H9 (cell line): ENCODE measurements around the gene ABHD16A. TPM values are rescaled to one million over a fixed set of nuclear protein-coding genes. Genes with fewer than 3 reads are reported as not detected.

Source experiments
- DNase-seq: peaks from one replicate; pipeline ENCODE4 v3.0.0-alpha.2; 2017
- H2AFZ ChIP-seq: one replicate; pipeline ENCODE4 v1.6.1; 2013; ENCODE audit warnings: mild to moderate bottlenecking, low read length, control low read depth, moderate library complexity
- H2AK5ac ChIP-seq: 2 replicates; pipeline ENCODE4 v1.6.1; 2013; ENCODE audit warnings: low read length, control low read depth, mixed read lengths; ENCODE audit not compliant: insufficient read length
- H2BK120ac ChIP-seq: one replicate; pipeline ENCODE4 v1.6.1; 2013; ENCODE audit warnings: low read depth, mild to moderate bottlenecking, low read length, control low read depth, inconsistent platforms; ENCODE audit not compliant: poor library complexity, severe bottlenecking
- H2BK12ac ChIP-seq: 2 replicates; pipeline ENCODE4 v1.6.1; 2013; ENCODE audit warnings: low read length, control low read depth, mixed read lengths, low read depth; ENCODE audit not compliant: insufficient read length
- H2BK15ac ChIP-seq: 2 replicates; pipeline ENCODE4 v1.6.1; 2013; ENCODE audit warnings: low read depth, low read length, control low read depth
- H2BK20ac ChIP-seq: one replicate; pipeline ENCODE4 v1.6.1; 2013; ENCODE audit warnings: low read depth, mild to moderate bottlenecking, low read length, control low read depth, inconsistent platforms; ENCODE audit not compliant: poor library complexity, severe bottlenecking
- H2BK5ac ChIP-seq: 2 replicates; pipeline ENCODE4 v1.6.1; 2013; ENCODE audit warnings: low read length, control low read depth, mixed read lengths; ENCODE audit not compliant: insufficient read length
- H3K14ac ChIP-seq: 2 replicates; pipeline ENCODE4 v1.6.1; 2013; ENCODE audit warnings: low read length, control low read depth; ENCODE audit not compliant: insufficient read depth
- H3K18ac ChIP-seq: 2 replicates; pipeline ENCODE4 v1.6.1; 2013; ENCODE audit warnings: low read depth, mild to moderate bottlenecking, mixed read lengths, low read length, control low read depth; ENCODE audit not compliant: insufficient read length
- H3K23ac ChIP-seq: 2 replicates; pipeline ENCODE4 v1.6.1; 2013; ENCODE audit warnings: low read length, control low read depth, mixed read lengths, low read depth; ENCODE audit not compliant: insufficient read length
- H3K23me2 ChIP-seq: 2 replicates; pipeline ENCODE4 v1.6.1; 2013; ENCODE audit warnings: low read depth, mild to moderate bottlenecking, mixed read lengths, low read length, control low read depth; ENCODE audit not compliant: insufficient read length, poor library complexity, severe bottlenecking
- H3K27ac ChIP-seq: 2 replicates; pipeline ENCODE4 v1.5.1; 2013; ENCODE audit warnings: low read length, control low read depth, mixed read lengths, low read depth; ENCODE audit not compliant: insufficient read length
- H3K27me3 ChIP-seq: 2 replicates; pipeline ENCODE4 v1.6.1; 2013; ENCODE audit warnings: low read length, control low read depth, inconsistent platforms; ENCODE audit not compliant: insufficient read depth
- H3K4ac ChIP-seq: 2 replicates; pipeline ENCODE4 v1.6.1; 2013; ENCODE audit warnings: low read depth, mild to moderate bottlenecking, control low read depth, inconsistent platforms, low read length, moderate library complexity
- H3K4me1 ChIP-seq: 2 replicates; pipeline ENCODE4 v1.6.1; 2013; ENCODE audit warnings: low read length, control low read depth, inconsistent platforms; ENCODE audit not compliant: insufficient read depth
- H3K4me2 ChIP-seq: 2 replicates; pipeline ENCODE4 v1.6.1; 2013; ENCODE audit warnings: low read length, control low read depth, mixed read lengths; ENCODE audit not compliant: insufficient read length, insufficient read depth
- H3K56ac ChIP-seq: 2 replicates; pipeline ENCODE4 v1.6.1; 2013; ENCODE audit warnings: low read depth, mild to moderate bottlenecking, mixed read lengths, low read length, control low read depth; ENCODE audit not compliant: insufficient read length
- H3K79me1 ChIP-seq: 2 replicates; pipeline ENCODE4 v1.6.1; 2013; ENCODE audit warnings: low read depth, mild to moderate bottlenecking, moderate library complexity, low read length, control low read depth, inconsistent platforms; ENCODE audit not compliant: insufficient read depth, poor library complexity, severe bottlenecking
- H3K79me2 ChIP-seq: 2 replicates; pipeline ENCODE4 v1.6.1; 2013; ENCODE audit warnings: low read length, control low read depth, inconsistent platforms; ENCODE audit not compliant: insufficient read depth
- H3K9ac ChIP-seq: 2 replicates; pipeline ENCODE4 v1.6.1; 2013; ENCODE audit warnings: low read length, control low read depth, mixed read lengths; ENCODE audit not compliant: insufficient read length; ENCODE audit errors: extremely low read depth
- H3K9me3 ChIP-seq: one replicate; pipeline ENCODE4 v1.6.1; 2013; ENCODE audit warnings: low read depth, low read length, inconsistent platforms; ENCODE audit not compliant: control insufficient read depth
- H3T11ph ChIP-seq: one replicate; pipeline ENCODE4 v1.6.1; 2013; ENCODE audit warnings: mild to moderate bottlenecking, low read length, control low read depth, inconsistent platforms
- H4K20me1 ChIP-seq: one replicate; pipeline ENCODE4 v1.6.1; 2013; ENCODE audit not compliant: control insufficient read depth, insufficient read length, insufficient read depth
- H4K5ac ChIP-seq: 2 replicates; pipeline ENCODE4 v1.6.1; 2013; ENCODE audit warnings: low read depth, mild to moderate bottlenecking, mixed read lengths, low read length, control low read depth; ENCODE audit not compliant: insufficient read length
- H4K8ac ChIP-seq: replicated peaks from 2 replicates; pipeline ENCODE4 v1.6.1; 2013; ENCODE audit warnings: low read length, control low read depth, mixed read lengths, low read depth; ENCODE audit not compliant: insufficient read length
- H4K91ac ChIP-seq: 2 replicates; pipeline ENCODE4 v1.6.1; 2013; ENCODE audit warnings: low read depth, mild to moderate bottlenecking, moderate library complexity, mixed read lengths, low read length, control low read depth; ENCODE audit not compliant: insufficient read length
- H3K27ac Mint-ChIP-seq, 3 experiments: 2 replicates in 2 of 3; 3 replicates in 1 of 3; pipeline ENCODE4 v1.8.0; 2020 to 2021; ENCODE audit warnings: mixed read lengths in 3 of 3, mild to moderate bottlenecking in 1 of 3, moderate library complexity in 1 of 3
- H3K27me3 Mint-ChIP-seq: 2 replicates; pipeline ENCODE4 v1.8.0; 2021; ENCODE audit warnings: low read depth, mild to moderate bottlenecking, moderate library complexity, mixed read lengths
- H3K36me3 Mint-ChIP-seq, 3 experiments: 2 replicates in 2 of 3; 3 replicates in 1 of 3; pipeline ENCODE4 v1.8.0; 2020 to 2021; ENCODE audit warnings: low read depth in 3 of 3, mixed read lengths in 3 of 3; ENCODE audit not compliant: insufficient read depth in 1 of 3
- H3K4me1 Mint-ChIP-seq, 2 experiments: 2 replicates each; pipeline ENCODE4 v1.8.0; 2020; ENCODE audit warnings: mixed read lengths in 2 of 2
- H3K4me3 Mint-ChIP-seq, 2 experiments: 2 replicates in 1 of 2; 3 replicates in 1 of 2; pipeline ENCODE4 v1.8.0; 2020 to 2021; ENCODE audit warnings: mild to moderate bottlenecking in 2 of 2, mixed read lengths in 2 of 2, moderate library complexity in 1 of 2
- H3K9me3 Mint-ChIP-seq, 2 experiments: 2 replicates in 1 of 2; 3 replicates in 1 of 2; pipeline ENCODE4 v1.8.0; 2020; ENCODE audit warnings: mild to moderate bottlenecking in 2 of 2, mixed read lengths in 2 of 2, moderate library complexity in 1 of 2
- CTCF ChIP-seq: fragments of 200-600 bp; sonication (generic); conservative IDR thresholded peaks from 3 replicates; pipeline ENCODE4 v1.8.0; 2021; ENCODE audit warnings: antibody characterized with exemption, mild to moderate bottlenecking
- WGBS: extraction: QIAGEN DNeasy Blood & Tissue Kit; methylation state at CpG from one replicate; pipeline ENCODE4 v1.1.7; 2013; ENCODE audit warnings: missing lambda C conversion rate, low lambda C conversion rate, mixed read lengths; ENCODE audit not compliant: insufficient read length; ENCODE audit errors: extremely low coverage; 5-methylcytosine and 5-hydroxymethylcytosine counted together
- total RNA-seq: library from RNA; stranded (reverse); gene quantifications from 2 replicates; pipeline ENCODE4 v1.2.1, GENCODE V29; 2021

ABHD16A gene
- total RNA-seq, 1 experiment from 2014 or later: 34.4 TPM

- H3K4me2 ChIP-seq: no peak overlapping the region
- no peak overlapping the region for H4K5ac ChIP-seq
- TF ChIP-seq CTCF: no peak
- Mint-ChIP-seq H3K27ac (peak overlapping the region; percentile 31 to 50 (median 48); a peak in 6 of 7 replicates), H3K9me3 (no peaks in the 10 kb centered on the region), H3K27me3 (no peaks in the 10 kb centered on the region), H3K4me1 (peaks cover 13 to 28% of the 10 kb centered on the region in 2 experiments), H3K4me3 (no peak overlapping the region), H3K36me3 (peaks cover 18 to 53% (median 32%) of the 10 kb centered on the region in 3 experiments)
- H3K9ac ChIP-seq: no peak overlapping the region
- no peak overlapping the region for H2BK20ac ChIP-seq
- peaks cover 7% of the 10 kb centered on the region for H3K23me2 ChIP-seq
- no peaks in the 10 kb centered on the region for H3K9me3 ChIP-seq
- H3K79me2 ChIP-seq: no peaks in the 10 kb centered on the region
- H3K14ac ChIP-seq: no peak overlapping the region
- no peak overlapping the region for H2BK120ac ChIP-seq
- H3T11ph ChIP-seq: no peak overlapping the region
- H3K4ac ChIP-seq: no peak overlapping the region
- no peaks in the 10 kb centered on the region for H3K79me1 ChIP-seq
- no peaks in the 10 kb centered on the region for H3K4me1 ChIP-seq
- no peak overlapping the region for H4K8ac ChIP-seq
- no peaks in the 10 kb centered on the region for H3K27me3 ChIP-seq
- no peaks in the 10 kb centered on the region for H4K20me1 ChIP-seq
- H3K18ac ChIP-seq: no peak overlapping the region
- no peak for DNase-seq
- H2AK5ac ChIP-seq: no peak overlapping the region
- no peak overlapping the region for H3K56ac ChIP-seq
- H2BK12ac ChIP-seq: no peak overlapping the region
- no peak overlapping the region for H3K27ac ChIP-seq
- no CpG with 5 or more reads among the region's 1 CpG for WGBS
- no peak overlapping the region for H3K23ac ChIP-seq
- no peak overlapping the region for H2BK5ac ChIP-seq
- no peak overlapping the region for H2AFZ ChIP-seq
- no peak overlapping the region for H2BK15ac ChIP-seq
- no peak overlapping the region for H4K91ac ChIP-seq
Observed at GRCh38 chr6:31744422-31744821, 41.3 kb upstream of the ABHD16A start.
